Endothelial cell of umbilical vein (primary cell): Measurements from ENCODE around the gene NAT10. TPM values are rescaled to one million over a fixed set of nuclear protein-coding genes. Genes with fewer than 3 reads are reported as not detected.

ENCODE experiments used
- BruUV-seq: library from RNA; stranded (reverse); fragments of 400-500 nt; replicated peaks from 2 replicates; lab custom pipeline; 2021; lab: Mats Ljungman, UMichigan
- CTCF ChIA-PET: fragments of 300-600, 350-600 bp; sonication (Branson Sonifier 250); formaldehyde crosslinking; loops from one replicate; lab custom pipeline; 2021; ENCODE audit warnings: antibody characterized with exemption, inconsistent platforms; lab: Charles Lee
- POLR2A ChIA-PET: fragments of 300-600, 350-600 bp; sonication (Branson Sonifier 250); formaldehyde crosslinking; loops from one replicate; lab custom pipeline; 2021; ENCODE audit warnings: antibody characterized with exemption, inconsistent platforms; lab: Charles Lee
- DNase-seq: peaks from one replicate; pipeline ENCODE4 v3.0.0-alpha.2; 2011; ENCODE audit warnings: low read depth, low spot score
- FAIRE-seq: peaks from 2 replicates; lab custom pipeline; 2011; peaks lifted over from hg19 to GRCh38; lab: Jason Lieb, UNC
- H2AFZ ChIP-seq: 2 replicates; pipeline ENCODE4 v1.6.0; 2012; ENCODE audit warnings: low read depth, low read length, control low read depth, inconsistent platforms
- H3K27ac ChIP-seq: 2 replicates; pipeline ENCODE4 v1.5.1; 2011; ENCODE audit warnings: low read depth, mild to moderate bottlenecking, control low read depth, low read length, moderate library complexity; ENCODE audit not compliant: insufficient read depth
- H3K27me3 ChIP-seq, 2 experiments: 2 replicates each; pipeline versions ENCODE4 v1.6.0 to v1.6.1; 2011; ENCODE audit warnings: low read length in 2 of 2, mixed read lengths in 1 of 2; ENCODE audit not compliant: control insufficient read depth in 2 of 2, insufficient read depth in 2 of 2
- H3K36me3 ChIP-seq, 2 experiments: 2 replicates in 1 of 2; 3 replicates in 1 of 2; pipeline ENCODE4 v1.5.1; 2011; ENCODE audit warnings: low read length in 2 of 2, mild to moderate bottlenecking in 1 of 2, moderate library complexity in 1 of 2; ENCODE audit not compliant: control insufficient read depth in 2 of 2, insufficient read depth in 2 of 2; ENCODE audit errors: extremely low read depth in 1 of 2
- H3K4me1 ChIP-seq: 3 replicates; pipeline ENCODE4 v1.5.1; 2011; ENCODE audit warnings: mild to moderate bottlenecking, low read length; ENCODE audit not compliant: control insufficient read depth, insufficient read depth; ENCODE audit errors: extremely low read depth
- H3K4me2 ChIP-seq: 2 replicates; pipeline ENCODE4 v1.6.1; 2011; ENCODE audit warnings: low read length, control low read depth, mixed read lengths; ENCODE audit not compliant: insufficient read depth
- H3K4me3 ChIP-seq, 3 experiments: fragments of 200-600 bp in 1 of 3; sonication (generic), shearing (Covaris generic) in 1 of 3; replicated peaks in 1 of 3; 2 replicates each; pipeline ENCODE4 v1.5.1; 2011 to 2016; ENCODE audit warnings: control low read depth in 3 of 3, low read length in 3 of 3, mild to moderate bottlenecking in 2 of 3, inconsistent platforms in 1 of 3, low read depth in 1 of 3, moderate library complexity in 1 of 3; ENCODE audit not compliant: insufficient read depth in 1 of 3
- H3K79me2 ChIP-seq: 2 replicates; pipeline ENCODE4 v1.6.0; 2012; ENCODE audit warnings: low read length, inconsistent platforms; ENCODE audit not compliant: control insufficient read depth, insufficient read depth
- H3K9ac ChIP-seq: replicated peaks from 2 replicates; pipeline ENCODE3; 2011; ENCODE audit warnings: low read length, control low read depth; ENCODE audit not compliant: insufficient read depth; ENCODE audit errors: extremely low read depth
- H3K9me1 ChIP-seq: replicated peaks from 3 replicates; pipeline ENCODE4 v1.6.0; 2011; ENCODE audit warnings: mild to moderate bottlenecking, low read length; ENCODE audit not compliant: control insufficient read depth, insufficient read depth; ENCODE audit errors: extremely low read depth
- H3K9me3 ChIP-seq: replicated peaks from 2 replicates; pipeline ENCODE4 v1.5.1; 2012; ENCODE audit warnings: low read length, inconsistent platforms; ENCODE audit not compliant: control insufficient read depth, insufficient read depth
- H4K20me1 ChIP-seq: replicated peaks from 2 replicates; pipeline ENCODE3; 2011; ENCODE audit warnings: mild to moderate bottlenecking, low read length; ENCODE audit not compliant: control insufficient read depth, insufficient read depth; ENCODE audit errors: extremely low read depth
- EZH2 ChIP-seq: IDR thresholded peaks from 2 replicates; pipeline ENCODE4 v1.6.1; 2012; ENCODE audit warnings: borderline replicate concordance, low read depth, mild to moderate bottlenecking, moderate library complexity, low read length, inconsistent platforms; ENCODE audit not compliant: severe bottlenecking
- FOS ChIP-seq: IDR thresholded peaks from 2 replicates; pipeline ENCODE4 v1.6.1; 2011; ENCODE audit warnings: mild to moderate bottlenecking, low read length, moderate library complexity, borderline replicate concordance; ENCODE audit not compliant: insufficient read depth
- GATA2 ChIP-seq: IDR thresholded peaks from 2 replicates; pipeline ENCODE4 v1.7.0; 2011; ENCODE audit warnings: low read depth, mild to moderate bottlenecking, moderate library complexity, mixed read lengths, low read length; ENCODE audit not compliant: insufficient read length, insufficient read depth
- MYC ChIP-seq: IDR thresholded peaks from one replicate; pipeline ENCODE4 v1.6.1; 2011; ENCODE audit warnings: mild to moderate bottlenecking, low read depth, low read length
- POLR2AphosphoS5 ChIP-seq: IDR thresholded peaks from 2 replicates; pipeline ENCODE4 v1.6.1; 2012; ENCODE audit warnings: low read depth, mild to moderate bottlenecking, control low read depth, low read length, moderate library complexity; ENCODE audit not compliant: insufficient read depth
- dilution Hi-C: fragments of 300-500 bp; cut with MboI; formaldehyde crosslinking; loops from one replicate; pipeline ENCODE4 v1.15.0; 2019; ENCODE audit warnings: low sequenced_read_pairs; ENCODE audit not compliant: extremely low pct_ligation_motif_present
- intact Hi-C: fragments of 100-400 bp; cut with micrococcal nuclease; formaldehyde crosslinking; loops from one replicate; pipeline ENCODE4 v1.10.0; 2022
- polyA plus RNA-seq, 4 experiments: library from polyadenylated mRNA; depleted of rRNA in 3 of 4; stranded (reverse) in 3 of 4; unstranded in 1 of 4; fragments of >200 nt; gene quantifications; 2 replicates each; pipeline versions ENCODE4 v1.2.1 to v1.2.3, GENCODE V29; 2011 to 2012; ENCODE audit warnings: missing spikeins in 1 of 4
- total RNA-seq: library from RNA; stranded (reverse); gene quantifications from 2 replicates; pipeline ENCODE4 v1.2.3, GENCODE V29; 2021
- TF ChIP-seq, protein P1 (sequence below): IDR thresholded peaks from 2 replicates; pipeline ENCODE4 v1.6.1; 2011; ENCODE audit not compliant: insufficient read depth, insufficient read length
- TF ChIP-seq, protein P2 (sequence below), 2 donors: IDR thresholded peaks; 1 replicate in 1 of 2; 2 replicates in 1 of 2; pipeline ENCODE4 v1.5.1; 2011; ENCODE audit warnings: low read length in 2 of 2, mild to moderate bottlenecking in 2 of 2, moderate library complexity in 2 of 2, control low read depth in 1 of 2, inconsistent platforms in 1 of 2, low read depth in 1 of 2; ENCODE audit not compliant: insufficient read depth in 1 of 2; ENCODE audit errors: extremely low read depth in 1 of 2

Gene NAT10
- total and polyA plus RNA-seq, 2 donors (not counting 3 experiments of a cell fraction or from before 2014, with no cell fraction given) = 32.0 to 57.6 TPM

DNA sequence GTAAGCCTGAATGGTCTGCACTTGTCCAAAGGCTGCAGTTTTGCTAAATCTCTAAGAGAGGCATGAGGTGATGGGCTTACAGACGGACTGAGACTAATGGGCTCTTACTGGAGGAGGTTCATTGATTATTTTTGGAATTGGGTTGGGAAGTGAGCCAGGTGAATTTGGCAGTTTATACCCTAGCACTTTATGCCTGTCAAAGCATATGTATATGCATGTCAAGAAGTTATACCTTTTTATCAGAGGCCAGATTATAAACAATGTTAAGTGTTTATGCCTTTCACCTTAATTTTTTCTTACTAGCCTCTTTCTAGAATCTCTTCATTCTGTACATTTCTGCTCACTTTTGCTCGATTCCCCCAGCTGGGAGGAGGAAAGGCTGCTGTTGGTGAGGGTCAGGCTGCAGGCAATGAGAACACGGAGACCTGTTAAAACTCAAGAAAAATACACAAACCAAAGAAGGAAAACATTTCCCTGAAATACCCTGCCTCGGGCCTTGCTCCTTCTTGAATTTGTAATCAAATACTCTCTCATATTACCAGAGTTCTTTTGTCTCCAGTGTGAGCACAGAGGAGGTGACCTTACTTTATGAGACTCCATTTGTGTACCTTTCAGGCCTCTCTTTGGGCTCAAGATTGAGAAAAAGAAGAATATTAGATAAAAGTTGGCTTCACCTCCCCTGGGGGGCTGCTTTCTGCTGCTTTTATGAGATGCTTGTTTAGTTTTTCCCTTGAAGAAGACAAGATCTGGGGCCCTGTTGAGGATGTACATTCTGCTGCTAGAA lies 19.6 kb downstream of the NAT10 start:
- intact Hi-C loops (no loop called here), dilution Hi-C loops (no loop called here)
- no TSS peak for BruUV-seq
- Histone ChIP-seq H3K36me3 (peaks cover 27 to 29% of the 10 kb centered on the region in 2 experiments), H3K9me1 (no peaks in the 10 kb centered on the region), H3K79me2 (no peaks in the 10 kb centered on the region), H3K27ac (no peak overlapping the region), H2AFZ (no peak overlapping the region), H3K4me2 (no peak overlapping the region), H3K9me3 (no peaks in the 10 kb centered on the region), H3K9ac (no peak overlapping the region), H3K27me3 (no peaks in the 10 kb centered on the region), H4K20me1 (no peaks in the 10 kb centered on the region), H3K4me1 (no peaks in the 10 kb centered on the region), H3K4me3 (no peak overlapping the region)
- no peak for FAIRE-seq
- DNase-seq = no peak
- CTCF ChIA-PET = no interaction called here
- POLR2A ChIA-PET = no interaction called here
- TF ChIP-seq EZH2 (no peak), FOS (no peak), GATA2 (no peak), MYC (no peak), POLR2AphosphoS5 (no peak)
- TF ChIP-seq, protein P1, sequence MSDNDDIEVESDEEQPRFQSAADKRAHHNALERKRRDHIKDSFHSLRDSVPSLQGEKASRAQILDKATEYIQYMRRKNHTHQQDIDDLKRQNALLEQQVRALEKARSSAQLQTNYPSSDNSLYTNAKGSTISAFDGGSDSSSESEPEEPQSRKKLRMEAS = no peak
- TF ChIP-seq, protein P2, sequence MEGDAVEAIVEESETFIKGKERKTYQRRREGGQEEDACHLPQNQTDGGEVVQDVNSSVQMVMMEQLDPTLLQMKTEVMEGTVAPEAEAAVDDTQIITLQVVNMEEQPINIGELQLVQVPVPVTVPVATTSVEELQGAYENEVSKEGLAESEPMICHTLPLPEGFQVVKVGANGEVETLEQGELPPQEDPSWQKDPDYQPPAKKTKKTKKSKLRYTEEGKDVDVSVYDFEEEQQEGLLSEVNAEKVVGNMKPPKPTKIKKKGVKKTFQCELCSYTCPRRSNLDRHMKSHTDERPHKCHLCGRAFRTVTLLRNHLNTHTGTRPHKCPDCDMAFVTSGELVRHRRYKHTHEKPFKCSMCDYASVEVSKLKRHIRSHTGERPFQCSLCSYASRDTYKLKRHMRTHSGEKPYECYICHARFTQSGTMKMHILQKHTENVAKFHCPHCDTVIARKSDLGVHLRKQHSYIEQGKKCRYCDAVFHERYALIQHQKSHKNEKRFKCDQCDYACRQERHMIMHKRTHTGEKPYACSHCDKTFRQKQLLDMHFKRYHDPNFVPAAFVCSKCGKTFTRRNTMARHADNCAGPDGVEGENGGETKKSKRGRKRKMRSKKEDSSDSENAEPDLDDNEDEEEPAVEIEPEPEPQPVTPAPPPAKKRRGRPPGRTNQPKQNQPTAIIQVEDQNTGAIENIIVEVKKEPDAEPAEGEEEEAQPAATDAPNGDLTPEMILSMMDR (IDR thresholded peaks at IDR 0.05; ENCODE audit: extremely low read depth in 1 of 2, insufficient read depth in 1 of 2, low read depth in 1 of 2, low read length in 2 of 2) = no peak
